ENCODE measurements around the gene CDK5RAP1.
"Not testable (repeated sequence)": the region's sequence is repeated elsewhere in the genome, so short reads cannot be mapped to it uniquely, and the experiment has no call there.

The CDK5RAP1 gene

GRCh38 chr20:33437141-33437911, 36.0 kb upstream of the CDK5RAP1 start:
- H3K4me1 ChIP-seq (ENCODE audit: control insufficient read depth, insufficient read depth, low read length) = no peaks in the 10 kb centered on the region
- no peak overlapping the region for H3K9ac ChIP-seq (ENCODE audit: low read depth, low read length)
- no peak overlapping the region for H3K4me3 ChIP-seq (ENCODE audit: low read depth, low read length)
- peaks cover 12% of the 10 kb centered on the region for H3K27me3 ChIP-seq (ENCODE audit: control insufficient read depth, insufficient read depth, low read length)
- H3K9me3 ChIP-seq (ENCODE audit: control insufficient read depth, insufficient read depth, low read length) = no peaks in the 10 kb centered on the region
- no peaks in the 10 kb centered on the region for H3K36me3 ChIP-seq (ENCODE audit: control insufficient read depth, insufficient read depth, low read length)

GRCh38 chr20:33434434-33434833, 33.1 kb upstream of the CDK5RAP1 start:
- Histone ChIP-seq H3K9me3 (ENCODE audit: control insufficient read depth, insufficient read depth, low read length) (no peaks in the 10 kb centered on the region), H3K4me3 (ENCODE audit: low read depth, low read length) (no peak overlapping the region)

GRCh38 chr20:33433465-33434234, 32.3 kb upstream of the CDK5RAP1 start:
- no peaks in the 10 kb centered on the region for H3K27me3 ChIP-seq (ENCODE audit: control insufficient read depth, insufficient read depth, low read length)
- no peaks in the 10 kb centered on the region for H3K36me3 ChIP-seq (ENCODE audit: control insufficient read depth, insufficient read depth, low read length)
- no peak overlapping the region for H3K9ac ChIP-seq (ENCODE audit: low read depth, low read length)
- H3K4me1 ChIP-seq (ENCODE audit: control insufficient read depth, insufficient read depth, low read length) = no peaks in the 10 kb centered on the region
- no peaks in the 10 kb centered on the region for H3K9me3 ChIP-seq (ENCODE audit: control insufficient read depth, insufficient read depth, low read length)
- no peak overlapping the region for H3K4me3 ChIP-seq (ENCODE audit: low read depth, low read length)

More at GRCh38 chr20:33434434-33434833, 33.1 kb upstream of the CDK5RAP1 start:
- H3K27me3 ChIP-seq (ENCODE audit: control insufficient read depth, insufficient read depth, low read length) = no peaks in the 10 kb centered on the region
- no peak overlapping the region for H3K9ac ChIP-seq (ENCODE audit: low read depth, low read length)
- no peaks in the 10 kb centered on the region for H3K4me1 ChIP-seq (ENCODE audit: control insufficient read depth, insufficient read depth, low read length)
- no peaks in the 10 kb centered on the region for H3K36me3 ChIP-seq (ENCODE audit: control insufficient read depth, insufficient read depth, low read length)

- Histone ChIP-seq H3K27me3 (ENCODE audit: control insufficient read depth, insufficient read depth, low read length) (no peaks in the 10 kb centered on the region), H3K36me3 (ENCODE audit: control insufficient read depth, insufficient read depth, low read length) (no peaks in the 10 kb centered on the region), H3K4me3 (ENCODE audit: low read depth, low read length) (no peak overlapping the region), H3K9ac (ENCODE audit: low read depth, low read length) (no peak overlapping the region), H3K9me3 (ENCODE audit: control insufficient read depth, insufficient read depth, low read length) (no peaks in the 10 kb centered on the region), H3K4me1 (ENCODE audit: control insufficient read depth, insufficient read depth, low read length) (no peaks in the 10 kb centered on the region)
Observed at GRCh38 chr20:33431797-33432381, 30.6 kb upstream of the CDK5RAP1 start.

- not testable (repeated sequence) for H3K4me3 ChIP-seq (ENCODE audit: low read depth, low read length); H3K36me3 ChIP-seq (ENCODE audit: control insufficient read depth, insufficient read depth, low read length); H3K9ac ChIP-seq (ENCODE audit: low read depth, low read length); H3K4me1 ChIP-seq (ENCODE audit: control insufficient read depth, insufficient read depth, low read length); H3K27me3 ChIP-seq (ENCODE audit: control insufficient read depth, insufficient read depth, low read length); H3K9me3 ChIP-seq (ENCODE audit: control insufficient read depth, insufficient read depth, low read length)
Observed at GRCh38 chr20:33423875-33424274, 22.6 kb upstream of the CDK5RAP1 start.

GRCh38 chr20:33423141-33423834, 22.0 kb upstream of the CDK5RAP1 start:
- Histone ChIP-seq H3K36me3 (ENCODE audit: control insufficient read depth, insufficient read depth, low read length) (no peaks in the 10 kb centered on the region), H3K4me1 (ENCODE audit: control insufficient read depth, insufficient read depth, low read length) (no peaks in the 10 kb centered on the region), H3K4me3 (ENCODE audit: low read depth, low read length) (no peak overlapping the region), H3K9ac (ENCODE audit: low read depth, low read length) (no peak overlapping the region), H3K9me3 (ENCODE audit: control insufficient read depth, insufficient read depth, low read length) (no peaks in the 10 kb centered on the region), H3K27me3 (ENCODE audit: control insufficient read depth, insufficient read depth, low read length) (no peaks in the 10 kb centered on the region)

- Histone ChIP-seq H3K4me3 (ENCODE audit: low read depth, low read length) (no peak overlapping the region), H3K4me1 (ENCODE audit: control insufficient read depth, insufficient read depth, low read length) (no peaks in the 10 kb centered on the region), H3K9ac (ENCODE audit: low read depth, low read length) (no peak overlapping the region), H3K9me3 (ENCODE audit: control insufficient read depth, insufficient read depth, low read length) (no peaks in the 10 kb centered on the region), H3K27me3 (ENCODE audit: control insufficient read depth, insufficient read depth, low read length) (no peaks in the 10 kb centered on the region), H3K36me3 (ENCODE audit: control insufficient read depth, insufficient read depth, low read length) (no peaks in the 10 kb centered on the region)
Observed at GRCh38 chr20:33419140-33419974, 18.0 kb upstream of the CDK5RAP1 start.

GRCh38 chr20:33418033-33418432, 16.7 kb upstream of the CDK5RAP1 start:
- no peak overlapping the region for H3K9ac ChIP-seq (ENCODE audit: low read depth, low read length)
- H3K4me3 ChIP-seq (ENCODE audit: low read depth, low read length) = no peak overlapping the region
- H3K36me3 ChIP-seq (ENCODE audit: control insufficient read depth, insufficient read depth, low read length) = no peaks in the 10 kb centered on the region
- no peaks in the 10 kb centered on the region for H3K4me1 ChIP-seq (ENCODE audit: control insufficient read depth, insufficient read depth, low read length)
- H3K9me3 ChIP-seq (ENCODE audit: control insufficient read depth, insufficient read depth, low read length) = no peaks in the 10 kb centered on the region
- H3K27me3 ChIP-seq (ENCODE audit: control insufficient read depth, insufficient read depth, low read length) = no peaks in the 10 kb centered on the region

GRCh38 chr20:33415948-33416347, 14.6 kb upstream of the CDK5RAP1 start:
- no peak overlapping the region for H3K4me3 ChIP-seq (ENCODE audit: low read depth, low read length)
- no peaks in the 10 kb centered on the region for H3K9me3 ChIP-seq (ENCODE audit: control insufficient read depth, insufficient read depth, low read length)
- H3K36me3 ChIP-seq (ENCODE audit: control insufficient read depth, insufficient read depth, low read length) = no peaks in the 10 kb centered on the region
- H3K4me1 ChIP-seq (ENCODE audit: control insufficient read depth, insufficient read depth, low read length) = no peaks in the 10 kb centered on the region
- H3K27me3 ChIP-seq (ENCODE audit: control insufficient read depth, insufficient read depth, low read length) = no peaks in the 10 kb centered on the region
- H3K9ac ChIP-seq (ENCODE audit: low read depth, low read length) = no peak overlapping the region

GRCh38 chr20:33412484-33412838, 11.1 kb upstream of the CDK5RAP1 start:
- H3K36me3 ChIP-seq (ENCODE audit: control insufficient read depth, insufficient read depth, low read length) = peaks cover 3% of the 10 kb centered on the region
- H3K27me3 ChIP-seq (ENCODE audit: control insufficient read depth, insufficient read depth, low read length) = no peaks in the 10 kb centered on the region
- H3K4me3 ChIP-seq (ENCODE audit: low read depth, low read length) = no peak overlapping the region
- no peaks in the 10 kb centered on the region for H3K9me3 ChIP-seq (ENCODE audit: control insufficient read depth, insufficient read depth, low read length)
- no peaks in the 10 kb centered on the region for H3K4me1 ChIP-seq (ENCODE audit: control insufficient read depth, insufficient read depth, low read length)
- H3K9ac ChIP-seq (ENCODE audit: low read depth, low read length) = no peak overlapping the region
